ENCODE results near the gene EPM2AIP1. TPM values are rescaled to one million over a fixed set of nuclear protein-coding genes. Genes with fewer than 3 reads are reported as not detected.

EPM2AIP1 gene
- total RNA-seq, 2 donors from 2014 or later = 15.7 to 19.5 TPM

DNA sequence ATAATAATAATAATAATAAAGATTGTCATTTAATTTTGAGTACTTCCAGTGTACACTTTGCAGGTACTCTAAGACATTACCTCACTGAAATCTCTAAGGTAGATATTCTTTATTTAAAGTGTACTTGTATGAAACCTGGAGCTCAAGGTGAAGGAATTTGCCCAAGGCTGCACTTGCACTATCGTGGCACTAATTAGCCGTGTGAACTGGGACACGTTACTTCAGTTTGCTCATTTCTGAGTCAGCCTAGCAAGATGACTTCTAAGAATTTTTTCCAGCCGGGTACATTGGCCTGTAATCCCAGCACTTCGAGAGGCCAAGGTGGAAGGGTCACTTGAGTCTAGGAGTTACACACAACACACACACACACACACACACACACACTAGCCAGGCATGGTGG is 33.9 kb upstream of the EPM2AIP1 start:
- no peaks in the 10 kb centered on the region for H3K27me3 Mint-ChIP-seq (ENCODE audit: insufficient read depth)
- H3K9me3 Mint-ChIP-seq = peaks cover 17% of the 10 kb centered on the region
- Histone ChIP-seq H3K4me3 (ENCODE audit: low read length) (no peak overlapping the region), H3K4me1 (ENCODE audit: control insufficient read depth, insufficient read depth, low read length) (no peaks in the 10 kb centered on the region), H3K9ac (ENCODE audit: extremely low read depth, low read length, poor library complexity, severe bottlenecking) (no peak overlapping the region), H3K9me3 (ENCODE audit: control insufficient read depth, low read length) (peaks cover 11% of the 10 kb centered on the region), H3K36me3 (ENCODE audit: control insufficient read depth, insufficient read depth, low read length) (peaks cover 88% of the 10 kb centered on the region), H3K27me3 (ENCODE audit: control insufficient read depth, insufficient read depth, low read length, poor library complexity, severe bottlenecking) (no peaks in the 10 kb centered on the region), H3K27ac (ENCODE audit: low read depth, low read length) (no peak overlapping the region)
- TF ChIP-seq, protein P1, sequence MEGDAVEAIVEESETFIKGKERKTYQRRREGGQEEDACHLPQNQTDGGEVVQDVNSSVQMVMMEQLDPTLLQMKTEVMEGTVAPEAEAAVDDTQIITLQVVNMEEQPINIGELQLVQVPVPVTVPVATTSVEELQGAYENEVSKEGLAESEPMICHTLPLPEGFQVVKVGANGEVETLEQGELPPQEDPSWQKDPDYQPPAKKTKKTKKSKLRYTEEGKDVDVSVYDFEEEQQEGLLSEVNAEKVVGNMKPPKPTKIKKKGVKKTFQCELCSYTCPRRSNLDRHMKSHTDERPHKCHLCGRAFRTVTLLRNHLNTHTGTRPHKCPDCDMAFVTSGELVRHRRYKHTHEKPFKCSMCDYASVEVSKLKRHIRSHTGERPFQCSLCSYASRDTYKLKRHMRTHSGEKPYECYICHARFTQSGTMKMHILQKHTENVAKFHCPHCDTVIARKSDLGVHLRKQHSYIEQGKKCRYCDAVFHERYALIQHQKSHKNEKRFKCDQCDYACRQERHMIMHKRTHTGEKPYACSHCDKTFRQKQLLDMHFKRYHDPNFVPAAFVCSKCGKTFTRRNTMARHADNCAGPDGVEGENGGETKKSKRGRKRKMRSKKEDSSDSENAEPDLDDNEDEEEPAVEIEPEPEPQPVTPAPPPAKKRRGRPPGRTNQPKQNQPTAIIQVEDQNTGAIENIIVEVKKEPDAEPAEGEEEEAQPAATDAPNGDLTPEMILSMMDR (conservative IDR thresholded peaks at IDR 0.05) = no peak
- H3K4me1 Mint-ChIP-seq = peaks cover 6% of the 10 kb centered on the region
- DNase-seq = no peak
- WGBS, 2 experiments (ENCODE audit: insufficient coverage in 1 of 2, insufficient read length in 1 of 2) = 96 to 100% methylated on average over 5 of the region's 5 CpGs
- no peak overlapping the region for H3K27ac Mint-ChIP-seq
- H3K4me3 Mint-ChIP-seq = no peak overlapping the region
- H3K36me3 Mint-ChIP-seq (ENCODE audit: low read depth) = peaks cover 81% of the 10 kb centered on the region

DNA sequence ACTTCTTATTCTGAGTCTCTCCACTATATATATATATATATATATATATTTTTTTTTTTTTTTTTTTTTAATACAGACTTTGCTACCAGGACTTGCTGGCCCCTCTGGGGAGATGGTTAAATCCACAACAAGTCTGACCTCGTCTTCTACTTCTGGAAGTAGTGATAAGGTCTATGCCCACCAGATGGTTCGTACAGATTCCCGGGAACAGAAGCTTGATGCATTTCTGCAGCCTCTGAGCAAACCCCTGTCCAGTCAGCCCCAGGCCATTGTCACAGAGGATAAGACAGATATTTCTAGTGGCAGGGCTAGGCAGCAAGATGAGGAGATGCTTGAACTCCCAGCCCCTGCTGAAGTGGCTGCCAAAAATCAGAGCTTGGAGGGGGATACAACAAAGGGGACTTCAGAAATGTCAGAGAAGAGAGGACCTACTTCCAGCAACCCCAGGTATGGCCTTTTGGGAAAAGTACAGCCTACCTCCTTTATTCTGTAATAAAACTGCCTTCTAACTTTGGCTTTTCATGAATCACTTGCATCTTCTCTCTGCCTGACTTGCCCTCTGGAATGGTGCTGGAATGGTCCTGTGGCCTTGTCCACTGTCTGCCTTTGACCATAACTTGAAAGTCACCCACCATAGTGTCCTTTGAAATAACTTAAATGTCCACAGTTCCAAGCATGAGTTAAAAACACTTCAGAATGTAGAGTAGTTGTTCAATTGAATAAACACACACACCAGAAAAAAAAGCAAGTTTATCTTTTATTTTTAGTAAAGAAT is 32.8 kb upstream of the EPM2AIP1 start:
- peaks cover 88% of the 10 kb centered on the region for H3K36me3 ChIP-seq (ENCODE audit: control insufficient read depth, insufficient read depth, low read length)
- H3K36me3 Mint-ChIP-seq (ENCODE audit: low read depth) = peaks cover 86% of the 10 kb centered on the region

DNA sequence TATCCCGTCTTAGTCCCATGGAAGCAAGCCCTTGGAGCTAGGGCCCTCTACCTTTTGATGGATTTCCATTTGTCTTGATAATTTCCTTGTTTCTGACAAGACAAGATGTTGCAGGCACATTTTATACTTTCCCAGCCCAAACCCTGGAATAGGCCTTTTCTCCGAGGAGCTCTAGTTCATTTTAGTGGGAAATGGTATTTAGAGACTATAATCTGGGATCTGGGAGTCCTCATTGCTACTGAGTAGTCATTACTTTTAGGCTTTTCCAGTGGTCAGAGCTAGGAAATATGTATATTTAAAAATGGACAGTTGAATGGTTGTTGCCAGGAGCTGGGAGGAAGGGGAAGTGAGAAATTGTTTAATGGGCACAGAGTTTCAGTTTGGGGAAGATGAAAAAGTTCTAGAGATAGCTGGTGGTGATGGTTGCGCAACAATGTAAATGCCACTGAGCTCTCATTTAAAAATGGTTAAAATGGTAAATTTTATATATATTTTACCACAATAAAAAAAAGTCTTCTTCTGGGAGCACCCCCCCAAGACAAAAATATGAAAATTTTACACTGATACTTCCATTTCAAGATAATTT is 32.0 kb upstream of the EPM2AIP1 start:
- Histone ChIP-seq H3K36me3 (ENCODE audit: control insufficient read depth, insufficient read depth, low read length) (peaks cover 90% of the 10 kb centered on the region), H3K27me3 (ENCODE audit: control insufficient read depth, insufficient read depth, low read length, poor library complexity, severe bottlenecking) (no peaks in the 10 kb centered on the region), H3K4me3 (ENCODE audit: low read length) (no peak overlapping the region), H3K27ac (ENCODE audit: low read depth, low read length) (no peak overlapping the region), H3K9me3 (ENCODE audit: control insufficient read depth, low read length) (peaks cover 11% of the 10 kb centered on the region), H3K4me1 (ENCODE audit: control insufficient read depth, insufficient read depth, low read length) (no peaks in the 10 kb centered on the region), H3K9ac (ENCODE audit: extremely low read depth, low read length, poor library complexity, severe bottlenecking) (no peak overlapping the region)
- WGBS, 2 experiments (ENCODE audit: insufficient coverage in 1 of 2, insufficient read length in 1 of 2) = 97 to 100% methylated on average over 1 to 2 of the region's 3 CpGs
- Mint-ChIP-seq H3K27ac (no peak overlapping the region), H3K27me3 (ENCODE audit: insufficient read depth) (no peaks in the 10 kb centered on the region), H3K4me1 (peaks cover 6% of the 10 kb centered on the region), H3K36me3 (ENCODE audit: low read depth) (peaks cover 92% of the 10 kb centered on the region), H3K4me3 (no peak overlapping the region), H3K9me3 (peaks cover 17% of the 10 kb centered on the region)
- no peak for DNase-seq
- TF ChIP-seq, protein P1 (conservative IDR thresholded peaks at IDR 0.05) = no peak

More for the DNA sequence above, 32.8 kb upstream of the EPM2AIP1 start:
- H3K9me3 ChIP-seq (ENCODE audit: control insufficient read depth, low read length) = peaks cover 11% of the 10 kb centered on the region
- H3K4me1 ChIP-seq (ENCODE audit: control insufficient read depth, insufficient read depth, low read length) = no peaks in the 10 kb centered on the region
- DNase-seq = no peak
- WGBS, 2 experiments (ENCODE audit: insufficient coverage in 1 of 2, insufficient read length in 1 of 2) = 93 to 100% methylated on average over 2 to 3 of the region's 3 CpGs
- no peak overlapping the region for H3K27ac ChIP-seq (ENCODE audit: low read depth, low read length)
- H3K9ac ChIP-seq (ENCODE audit: extremely low read depth, low read length, poor library complexity, severe bottlenecking) = no peak overlapping the region
- H3K27me3 ChIP-seq (ENCODE audit: control insufficient read depth, insufficient read depth, low read length, poor library complexity, severe bottlenecking) = no peaks in the 10 kb centered on the region
- Mint-ChIP-seq H3K27ac (no peak overlapping the region), H3K9me3 (peaks cover 17% of the 10 kb centered on the region), H3K4me3 (no peak overlapping the region), H3K4me1 (peaks cover 6% of the 10 kb centered on the region), H3K27me3 (ENCODE audit: insufficient read depth) (no peaks in the 10 kb centered on the region)
- TF ChIP-seq, protein P1 (conservative IDR thresholded peaks at IDR 0.05) = no peak
- no peak overlapping the region for H3K4me3 ChIP-seq (ENCODE audit: low read length)
